HG02588 (cell line): ENCODE data around the gene ACAT2.
"Not testable (repeated sequence)": the region's sequence is repeated elsewhere in the genome, so short reads cannot be mapped to it uniquely, and the experiment has no call there.

Source experiments
- ATAC-seq: cut with Tn5 transposase; IDR thresholded peaks from one replicate; pipeline ENCODE4 v1.9.1; 2021; ENCODE audit warnings: mild to moderate bottlenecking, moderate library complexity; ENCODE audit not compliant: unreplicated experiment

The ACAT2 gene

GRCh38 chr6:159806021-159806458 is 44.2 kb downstream of the ACAT2 start:
- no peak for ATAC-seq

DNA sequence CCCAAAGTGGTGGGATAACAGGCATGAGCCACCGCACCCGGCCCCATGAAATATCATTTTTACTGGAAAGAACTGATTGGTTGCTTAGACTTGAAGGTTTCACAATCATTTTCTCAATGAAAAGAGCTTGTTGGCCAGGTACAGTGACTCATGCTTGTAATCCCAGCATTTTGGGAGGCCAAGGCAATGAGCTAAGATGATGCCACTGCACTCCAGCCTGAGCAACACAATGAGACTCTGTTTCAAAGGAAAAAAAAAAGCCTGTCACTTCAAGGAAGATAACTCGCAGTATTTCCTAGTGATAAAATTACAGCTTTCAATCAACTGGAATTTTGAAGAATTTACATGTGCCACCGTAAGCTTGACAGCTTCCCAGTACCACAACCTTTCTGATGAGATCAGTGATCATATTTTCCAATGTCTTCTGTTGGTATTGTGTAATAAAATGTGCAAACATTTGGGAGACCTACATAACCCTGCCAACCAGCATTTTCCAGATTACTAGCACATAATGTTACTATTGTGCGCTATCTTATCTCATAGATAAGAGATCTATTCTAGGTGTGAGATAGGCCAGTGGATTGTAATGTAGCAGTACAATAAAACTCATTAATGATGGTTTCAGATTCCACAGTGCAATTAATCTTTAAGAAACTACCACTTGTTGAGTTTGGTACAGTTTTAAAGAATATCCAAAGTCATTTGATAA is 45.5 kb downstream of the ACAT2 start:
- no peak for ATAC-seq

DNA sequence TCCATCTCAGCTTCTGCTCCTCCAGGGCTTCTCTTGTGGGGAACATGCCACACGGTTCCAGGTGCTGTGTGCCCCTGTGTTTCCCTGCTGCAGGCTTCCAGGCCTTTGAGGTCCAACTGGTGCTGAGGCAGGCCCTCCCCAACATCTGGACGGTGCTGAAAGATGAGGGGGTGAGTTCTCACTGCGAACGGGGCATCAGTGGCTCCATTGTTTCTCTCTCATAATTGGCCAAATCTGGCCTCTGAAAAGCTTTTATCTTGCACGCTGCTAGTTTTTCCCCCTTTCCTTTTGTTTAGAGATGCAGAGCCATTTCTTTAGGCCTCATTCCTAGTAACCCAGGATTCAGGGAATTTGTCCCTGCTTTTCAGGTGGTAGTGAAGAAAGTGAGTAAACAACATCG is 46.8 kb downstream of the ACAT2 start:
- no peak for ATAC-seq

GRCh38 chr6:159809149-159809548 is 47.3 kb downstream of the ACAT2 start:
- no peak for ATAC-seq

GRCh38 chr6:159813781-159814180 is 51.9 kb downstream of the ACAT2 start:
- ATAC-seq = no peak

GRCh38 chr6:159815410-159815809 is 53.6 kb downstream of the ACAT2 start:
- ATAC-seq = no peak

DNA sequence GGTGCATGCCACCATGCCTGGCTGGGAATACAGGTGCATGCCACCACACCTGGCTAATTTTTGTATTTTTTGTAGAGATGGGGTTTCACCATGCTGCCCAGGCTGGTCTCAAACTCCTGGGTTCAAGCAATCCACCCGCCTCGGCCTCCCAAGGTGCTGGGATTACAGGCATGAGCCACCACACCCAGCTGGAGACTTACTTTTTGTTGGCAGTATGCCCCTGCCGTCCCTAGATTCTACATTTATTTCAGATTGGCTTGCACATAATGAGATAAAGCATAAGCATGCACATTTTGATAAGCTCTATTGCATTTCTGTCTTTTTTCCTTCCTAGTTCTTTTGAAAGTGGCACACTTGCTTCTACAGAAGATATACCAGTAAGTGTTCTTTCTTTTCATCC is 54.9 kb downstream of the ACAT2 start:
- ATAC-seq = not testable (repeated sequence)

- no peak for ATAC-seq
Measured at GRCh38 chr6:159817951-159818739, 56.3 kb downstream of the ACAT2 start.

- ATAC-seq = no peak
Measured at GRCh38 chr6:159819098-159819497, 57.3 kb downstream of the ACAT2 start.

GRCh38 chr6:159819932-159820640 is 58.2 kb downstream of the ACAT2 start:
- ATAC-seq = no peak

DNA sequence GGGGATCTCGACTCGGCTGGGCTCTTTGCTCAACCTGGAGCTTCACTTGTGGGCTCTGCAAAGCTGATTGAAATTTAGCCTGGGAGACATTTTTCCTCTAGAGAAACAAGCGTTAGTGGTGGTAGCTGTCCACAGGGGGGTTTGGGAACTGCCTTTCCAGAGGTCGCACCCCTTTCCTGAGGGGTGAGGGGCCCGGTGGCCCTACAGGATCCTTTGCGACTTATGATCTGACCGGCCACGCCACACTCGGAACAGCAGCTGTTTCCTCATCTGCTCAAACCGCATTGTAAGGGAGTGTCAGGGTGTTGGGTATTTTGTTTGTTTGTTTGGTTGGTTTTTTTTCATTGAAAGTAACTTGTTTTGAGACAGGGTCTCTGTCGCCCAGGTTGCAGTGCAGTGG is 59.3 kb downstream of the ACAT2 start:
- no peak for ATAC-seq

GRCh38 chr6:159821726-159822125 is 59.9 kb downstream of the ACAT2 start:
- ATAC-seq = no peak

DNA sequence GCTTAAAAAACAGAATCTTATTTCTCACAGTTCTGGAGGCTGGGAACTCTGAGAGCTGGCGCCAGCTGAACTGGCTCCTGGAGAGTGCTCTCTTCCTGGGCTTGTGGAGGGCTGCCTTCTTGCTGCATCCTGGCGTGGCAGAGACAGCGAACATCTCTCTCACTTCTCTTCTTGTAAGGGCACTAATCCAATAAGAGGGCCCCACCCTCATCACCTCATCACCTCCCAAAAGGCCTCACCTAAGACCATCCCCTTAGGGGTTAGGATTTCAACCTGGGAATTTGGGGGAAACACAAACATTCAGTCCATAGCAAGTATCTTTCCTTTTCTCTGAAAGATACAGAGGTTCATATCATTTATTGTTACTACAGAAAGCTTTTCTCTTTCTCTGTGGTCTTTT is 62.1 kb downstream of the ACAT2 start:
- no peak for ATAC-seq

- ATAC-seq = not testable (repeated sequence)
Measured at GRCh38 chr6:159824690-159825089, 62.8 kb downstream of the ACAT2 start.

GRCh38 chr6:159826004-159826403 is 64.2 kb downstream of the ACAT2 start:
- no peak for ATAC-seq

DNA sequence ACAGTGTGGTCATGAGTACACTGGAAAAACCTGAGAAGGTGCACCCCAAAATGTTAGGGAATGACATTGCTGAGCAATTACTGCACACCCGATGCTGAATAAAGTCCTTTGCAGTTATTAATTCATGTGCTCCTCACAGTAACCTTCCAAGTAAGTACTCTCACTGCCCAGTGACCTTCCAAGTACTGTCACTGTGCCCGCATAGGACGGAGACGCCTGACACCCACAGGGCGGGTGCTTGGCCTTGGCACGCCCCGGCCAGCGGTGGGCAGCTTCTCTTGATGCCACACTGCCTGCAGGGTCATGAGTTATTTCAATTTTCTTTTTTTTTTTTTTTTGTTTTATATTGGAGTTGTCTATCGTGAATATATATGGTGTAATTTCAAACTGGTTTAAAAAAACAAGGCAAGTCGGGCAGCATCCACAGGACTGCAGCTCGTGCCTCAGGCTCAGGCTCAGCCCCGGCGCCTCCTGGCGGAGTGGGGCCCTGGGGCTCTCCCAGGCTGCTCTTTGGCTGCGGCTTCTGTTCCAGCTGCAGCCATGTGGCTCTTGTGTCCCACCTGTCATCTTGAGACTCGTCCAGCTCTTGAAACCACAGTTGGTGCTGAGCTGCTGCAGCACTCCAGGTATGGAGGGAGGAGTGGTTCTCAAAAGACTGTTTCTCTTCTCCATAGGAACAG is 65.3 kb downstream of the ACAT2 start:
- ATAC-seq = no peak

- no peak for ATAC-seq
Measured at GRCh38 chr6:159828074-159828473, 66.2 kb downstream of the ACAT2 start.
